LNCaP clone FGC (cell line): ENCODE measurements around the gene APLP1.

ENCODE experiments used
- DNase-seq: peaks from one replicate; pipeline ENCODE4 v3.0.0-alpha.2; 2011; ENCODE audit warnings: low read depth
- H3K4me3 ChIP-seq: 2 replicates; pipeline ENCODE4 v1.5.1; 2011; ENCODE audit warnings: mild to moderate bottlenecking, low read depth, low read length, control low read depth
- TF ChIP-seq, protein P1 (sequence below): IDR thresholded peaks from 2 replicates; pipeline ENCODE4 v1.5.1; 2012; ENCODE audit warnings: mild to moderate bottlenecking; ENCODE audit not compliant: control insufficient read depth, insufficient read depth; ENCODE audit errors: extremely low read depth

Gene APLP1

DNA sequence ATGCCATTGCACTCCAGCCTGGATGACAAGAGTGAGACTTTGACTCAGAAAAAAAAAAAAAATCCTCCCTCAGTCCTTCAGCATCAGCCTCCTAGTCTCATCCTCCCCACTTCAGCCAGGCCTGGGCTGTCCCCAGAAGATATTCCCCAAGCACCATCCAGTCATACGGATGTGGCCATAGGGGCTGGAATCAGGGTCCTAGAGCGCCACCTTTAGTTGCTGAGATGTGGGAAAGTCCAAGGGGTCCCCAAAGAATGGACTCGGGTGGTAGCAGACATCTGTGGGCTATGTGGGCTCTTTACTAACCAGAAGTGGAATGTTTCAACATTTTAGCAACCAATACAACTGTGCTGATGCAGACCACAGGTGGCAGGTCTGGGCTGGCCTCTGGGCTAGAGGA, 42.8 kb downstream of the APLP1 start:
- DNase-seq, result no peak
- H3K4me3 ChIP-seq, result no peak overlapping the region
- TF ChIP-seq, protein P1, sequence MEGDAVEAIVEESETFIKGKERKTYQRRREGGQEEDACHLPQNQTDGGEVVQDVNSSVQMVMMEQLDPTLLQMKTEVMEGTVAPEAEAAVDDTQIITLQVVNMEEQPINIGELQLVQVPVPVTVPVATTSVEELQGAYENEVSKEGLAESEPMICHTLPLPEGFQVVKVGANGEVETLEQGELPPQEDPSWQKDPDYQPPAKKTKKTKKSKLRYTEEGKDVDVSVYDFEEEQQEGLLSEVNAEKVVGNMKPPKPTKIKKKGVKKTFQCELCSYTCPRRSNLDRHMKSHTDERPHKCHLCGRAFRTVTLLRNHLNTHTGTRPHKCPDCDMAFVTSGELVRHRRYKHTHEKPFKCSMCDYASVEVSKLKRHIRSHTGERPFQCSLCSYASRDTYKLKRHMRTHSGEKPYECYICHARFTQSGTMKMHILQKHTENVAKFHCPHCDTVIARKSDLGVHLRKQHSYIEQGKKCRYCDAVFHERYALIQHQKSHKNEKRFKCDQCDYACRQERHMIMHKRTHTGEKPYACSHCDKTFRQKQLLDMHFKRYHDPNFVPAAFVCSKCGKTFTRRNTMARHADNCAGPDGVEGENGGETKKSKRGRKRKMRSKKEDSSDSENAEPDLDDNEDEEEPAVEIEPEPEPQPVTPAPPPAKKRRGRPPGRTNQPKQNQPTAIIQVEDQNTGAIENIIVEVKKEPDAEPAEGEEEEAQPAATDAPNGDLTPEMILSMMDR, result no peak

DNA sequence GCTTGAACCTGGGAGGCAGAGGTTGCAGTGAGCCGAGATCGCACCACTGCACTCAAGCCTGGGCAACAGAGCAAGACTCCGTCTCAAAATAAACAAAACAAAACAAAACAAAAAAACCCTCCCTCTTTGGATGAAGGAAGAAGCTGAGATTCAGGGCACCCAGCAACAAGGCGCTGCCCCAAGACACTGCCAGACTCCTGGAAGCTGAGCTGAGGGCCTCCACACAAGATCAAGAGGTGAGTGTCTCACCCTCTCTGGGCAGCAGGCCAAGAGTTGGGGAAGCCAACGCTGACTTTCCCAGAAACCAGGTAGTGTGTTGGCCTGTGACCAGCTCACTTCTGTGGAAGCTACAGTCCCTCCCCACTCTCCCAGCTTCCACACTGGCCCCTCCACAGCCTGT, 43.4 kb downstream of the APLP1 start:
- TF ChIP-seq, protein P1, result no peak
- H3K4me3 ChIP-seq, result no peak overlapping the region
- no peak for DNase-seq

DNA sequence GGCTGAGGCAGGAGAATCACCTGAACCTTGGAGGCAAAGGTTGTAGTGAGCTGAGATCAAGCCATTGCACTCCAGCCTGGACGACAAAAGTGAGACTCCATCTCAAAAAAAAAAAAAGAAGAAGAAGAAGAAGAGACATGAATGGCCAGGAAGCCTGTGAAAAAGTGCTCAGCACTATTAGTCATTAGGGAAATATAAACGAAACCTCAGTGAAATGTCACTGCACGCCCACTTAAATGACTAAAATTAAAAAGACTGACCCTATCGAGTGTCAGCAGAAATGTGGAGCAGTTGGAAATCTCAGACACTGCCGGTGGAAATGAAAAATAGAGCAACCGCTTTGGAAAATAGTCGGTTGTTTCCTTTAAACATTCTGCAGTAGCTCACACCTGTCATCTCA, 45.2 kb downstream of the APLP1 start:
- TF ChIP-seq, protein P1, result no peak
- DNase-seq, result no peak
- no peak overlapping the region for H3K4me3 ChIP-seq

DNA sequence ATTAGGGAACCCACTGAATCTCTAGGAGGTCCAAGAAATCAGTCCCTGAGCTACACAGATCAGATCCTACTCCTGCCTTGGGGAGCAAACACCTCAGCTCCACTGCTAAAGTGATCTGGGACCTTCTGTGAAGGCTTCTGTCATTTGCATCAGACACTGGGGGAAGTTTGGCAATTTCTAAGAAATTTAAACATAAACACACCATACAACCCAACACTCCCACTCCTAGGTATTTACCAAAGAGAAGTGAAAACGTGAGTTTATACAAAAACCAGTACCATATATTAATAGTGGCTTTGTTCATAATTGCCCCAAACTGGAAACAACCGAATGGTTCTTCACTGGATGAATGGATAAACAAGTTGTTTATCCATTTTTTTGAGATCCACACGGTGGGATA, 47.1 kb downstream of the APLP1 start:
- H3K4me3 ChIP-seq, result no peak overlapping the region
- no peak for DNase-seq
- TF ChIP-seq, protein P1, result no peak

DNA sequence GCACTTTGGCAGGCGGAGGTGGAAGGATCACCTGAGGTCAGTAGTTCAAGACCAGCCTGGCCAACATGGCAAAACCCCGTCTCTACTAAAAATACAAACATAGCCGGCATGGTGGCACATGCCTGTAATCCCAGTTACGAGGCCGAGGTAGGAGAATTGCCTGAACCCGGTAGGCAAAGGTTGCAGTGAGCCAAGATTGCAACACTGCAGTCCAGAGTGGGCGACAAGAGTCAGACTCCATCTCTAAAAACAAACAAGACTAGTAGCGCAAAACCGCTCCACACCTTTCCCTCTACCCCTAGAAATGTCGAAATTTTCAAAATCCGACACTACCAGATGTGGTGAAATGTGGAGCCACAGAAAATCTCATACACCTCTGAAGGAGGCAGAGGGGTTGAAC, 50.9 kb downstream of the APLP1 start:
- no peak for DNase-seq
- TF ChIP-seq, protein P1, result no peak
- H3K4me3 ChIP-seq, result no peak overlapping the region

DNA sequence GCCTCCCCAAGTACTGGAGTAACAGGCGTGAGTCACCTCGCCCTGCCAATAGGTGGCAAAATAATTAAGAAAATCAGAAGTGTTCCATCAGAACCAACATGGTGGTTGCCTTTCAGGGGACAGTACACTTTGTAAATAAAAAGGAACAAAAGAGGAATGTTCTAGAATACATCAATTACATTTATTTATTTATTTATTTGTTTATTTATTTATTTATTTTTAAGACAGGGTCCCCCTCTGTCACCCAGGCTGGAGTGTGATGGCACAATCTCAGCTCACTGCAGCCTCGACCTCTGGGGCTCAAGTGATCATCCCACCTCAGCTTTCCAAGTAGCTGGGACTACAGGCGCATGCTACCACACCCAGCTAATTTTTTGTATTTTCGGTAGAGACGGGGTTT, 52.6 kb downstream of the APLP1 start:
- H3K4me3 ChIP-seq, result no peak overlapping the region
- TF ChIP-seq, protein P1, result no peak
- DNase-seq, result no peak

DNA sequence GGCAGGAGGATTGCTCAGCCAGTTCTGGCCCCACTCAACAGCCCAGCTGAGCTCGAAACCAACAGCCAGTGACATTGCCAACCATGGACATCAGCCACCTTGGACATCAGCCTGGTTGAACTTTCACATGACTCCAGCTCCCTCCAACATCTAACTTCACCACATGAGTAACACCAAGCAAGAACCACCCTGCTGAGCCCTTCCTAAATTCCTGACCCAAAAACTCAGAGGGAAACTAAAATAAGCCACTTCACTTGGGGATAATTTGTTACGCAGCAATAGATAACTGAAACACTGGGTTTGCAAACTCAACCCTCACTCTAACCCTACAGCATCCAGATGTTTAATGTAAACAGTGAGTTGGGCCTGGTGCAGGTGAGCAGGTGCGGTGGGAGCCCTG, 57.1 kb downstream of the APLP1 start:
- H3K4me3 ChIP-seq, result no peak overlapping the region
- TF ChIP-seq, protein P1, result no peak
- DNase-seq, result no peak
